ENCODE measurements around the gene MRPL38. TPM values are rescaled to one million over a fixed set of nuclear protein-coding genes. Genes with fewer than 3 reads are reported as not detected.

MRPL38 gene
- total and polyA plus RNA-seq, 2 of the 8 experiments (the other 6 are each of a cell fraction or from before 2014, with no cell fraction given), result 78.4 to 125 TPM

- Histone ChIP-seq H4K91ac (replicated peaks; ENCODE audit: insufficient read length, low read length) (no peak overlapping the region), H2BK15ac (ENCODE audit: low read length) (no peak overlapping the region), H4K5ac (ENCODE audit: insufficient read length, low read depth, low read length) (no peak overlapping the region), H2BK5ac (ENCODE audit: low read depth, low read length) (no peak overlapping the region), H3K18ac (ENCODE audit: extremely low read depth, low read length) (no peak overlapping the region), H3K4me1 (replicated peaks in 1 of 4; ENCODE audit: control insufficient read depth in 3 of 4, insufficient read depth in 4 of 4, low read length in 3 of 4) (peaks cover 0 to 10% (median 6%) of the 10 kb centered on the region in 4 experiments; a peak in 5 of 7 replicates), H2BK20ac (ENCODE audit: low read length) (no peak overlapping the region), H3K23ac (ENCODE audit: insufficient read length) (no peak overlapping the region), H3K9me3 (ENCODE audit: insufficient read depth in 2 of 2, low read depth in 1 of 2, low read length in 1 of 2) (no peaks in the 10 kb centered on the region), H3K4me3 (ENCODE audit: extremely low read depth in 1 of 4, insufficient read depth in 2 of 4, low read depth in 3 of 4, low read length in 4 of 4) (no peak overlapping the region), H3K56ac (replicated peaks; ENCODE audit: insufficient read length, low read depth, low read length) (no peak overlapping the region), H2AFZ (ENCODE audit: low read length) (no peak overlapping the region), H2BK120ac (replicated peaks; ENCODE audit: low read depth, low read length) (no peak overlapping the region), H3K27me3 (replicated peaks in 1 of 4; ENCODE audit: control insufficient read depth in 3 of 4, extremely low read depth in 1 of 4, insufficient read depth in 3 of 4, low read length in 3 of 4) (no peaks in the 10 kb centered on the region), H3K4ac (replicated peaks; ENCODE audit: insufficient read length, low read depth, low read length) (no peak overlapping the region), H3K79me1 (ENCODE audit: low read depth, low read length) (peaks cover 6% of the 10 kb centered on the region; the same call in 1 of the 2 replicates), H4K8ac (ENCODE audit: extremely low read depth, insufficient read depth, low read length) (no peak overlapping the region), H3K9ac (replicated peaks in 1 of 4; ENCODE audit: extremely low read depth in 1 of 4, low read depth in 3 of 4, low read length in 3 of 4) (no peak overlapping the region), H3K4me2 (ENCODE audit: insufficient read depth in 1 of 2, low read depth in 2 of 2, low read length in 2 of 2) (no peak overlapping the region), H3K36me3 (ENCODE audit: control insufficient read depth in 2 of 4, insufficient read depth in 4 of 4, low read length in 3 of 4) (peaks cover 7 to 36% (median 28%) of the 10 kb centered on the region in 4 experiments), H2AK5ac (ENCODE audit: low read depth, low read length) (no peak overlapping the region), H3K23me2 (ENCODE audit: low read depth, low read length) (no peaks in the 10 kb centered on the region), H2BK12ac (ENCODE audit: low read depth, low read length) (no peak overlapping the region), H4K20me1 (replicated peaks in 1 of 2; ENCODE audit: control insufficient read depth in 1 of 2, insufficient read depth in 2 of 2, low read length in 2 of 2) (peaks cover 4 to 5% of the 10 kb centered on the region in 2 experiments), H3K14ac (ENCODE audit: insufficient read length) (no peak overlapping the region), H3K79me2 (ENCODE audit: control insufficient read depth in 1 of 2, insufficient read depth in 2 of 2, low read length in 2 of 2) (peaks cover under 1 to 4% of the 10 kb centered on the region in 2 experiments; a peak in 3 of 4 replicates), H3K27ac (ENCODE audit: low read depth, low read length) (no peak overlapping the region)
- WGBS, 2 experiments (ENCODE audit: extremely low coverage in 1 of 2, insufficient coverage in 1 of 2, insufficient read length in 1 of 2, insufficient replicate concordance in 2 of 2, low coverage in 1 of 2, low lambda C conversion rate in 2 of 2, missing lambda C conversion rate in 1 of 2), result 98% methylated on average over 11 of the region's 11 CpGs; no CpG with 5 or more reads in 1 of the 2 experiments
- FAIRE-seq (no peak), DNase-seq (ENCODE audit: low read depth in 1 of 2, low spot score in 2 of 2) (no peak)
- ChIA-PET POLR2A (ENCODE audit: partially characterized antibody) (interaction anchor here (0.7 to 2.7 kb wide), 10 partner anchors 9 to 160 kb away, joined by 3 to 8 read pairs (median 3); partner anchors contain the start of genes MRPL38 and TRIM47), CTCF (ENCODE audit: partially characterized antibody) (interaction anchor here (0.9 to 27.2 kb wide), 9 partner anchors 9 to 90 kb away, joined by 3 to 563 read pairs (median 4); partner anchors contain the start of gene WBP2)
- TF ChIP-seq EP300 (IDR thresholded peaks at IDR 0.05; ENCODE audit: borderline replicate concordance in 1 of 2, low read depth in 2 of 2, low read length in 2 of 2), result no peak
- TF ChIP-seq TCF12 (IDR thresholded peaks at IDR 0.05; ENCODE audit: low read depth, low read length), result no peak
- TF ChIP-seq, protein P1, sequence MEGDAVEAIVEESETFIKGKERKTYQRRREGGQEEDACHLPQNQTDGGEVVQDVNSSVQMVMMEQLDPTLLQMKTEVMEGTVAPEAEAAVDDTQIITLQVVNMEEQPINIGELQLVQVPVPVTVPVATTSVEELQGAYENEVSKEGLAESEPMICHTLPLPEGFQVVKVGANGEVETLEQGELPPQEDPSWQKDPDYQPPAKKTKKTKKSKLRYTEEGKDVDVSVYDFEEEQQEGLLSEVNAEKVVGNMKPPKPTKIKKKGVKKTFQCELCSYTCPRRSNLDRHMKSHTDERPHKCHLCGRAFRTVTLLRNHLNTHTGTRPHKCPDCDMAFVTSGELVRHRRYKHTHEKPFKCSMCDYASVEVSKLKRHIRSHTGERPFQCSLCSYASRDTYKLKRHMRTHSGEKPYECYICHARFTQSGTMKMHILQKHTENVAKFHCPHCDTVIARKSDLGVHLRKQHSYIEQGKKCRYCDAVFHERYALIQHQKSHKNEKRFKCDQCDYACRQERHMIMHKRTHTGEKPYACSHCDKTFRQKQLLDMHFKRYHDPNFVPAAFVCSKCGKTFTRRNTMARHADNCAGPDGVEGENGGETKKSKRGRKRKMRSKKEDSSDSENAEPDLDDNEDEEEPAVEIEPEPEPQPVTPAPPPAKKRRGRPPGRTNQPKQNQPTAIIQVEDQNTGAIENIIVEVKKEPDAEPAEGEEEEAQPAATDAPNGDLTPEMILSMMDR (IDR thresholded peaks at IDR 0.05; ENCODE audit: control extremely low read depth in 1 of 3, insufficient read depth in 1 of 3, low read depth in 1 of 3, low read length in 3 of 3), result no peak
These were observed 55.4 kb downstream of the MRPL38 start for GRCh38 chr17:75849279-75849646.
